Esophagus muscularis mucosa (tissue), 4 donors: ENCODE measurements around the gene DCHS2.

Experiments
- CTCF ChIP-seq, 3 experiments: fragments of 200-600 bp in 2 of 3; fragments of 450-650 bp in 1 of 3; sonication (generic) in 2 of 3; IDR thresholded peaks; one replicate each; pipeline ENCODE4 v1.5.1; 2017 to 2019; ENCODE audit warnings: antibody characterized with exemption in 3 of 3, mild to moderate bottlenecking in 2 of 3, moderate library complexity in 1 of 3
- EP300 ChIP-seq: sonication (generic); formaldehyde crosslinking; IDR thresholded peaks from one replicate; pipeline ENCODE4 v1.6.1; 2017; ENCODE audit warnings: antibody characterized with exemption
- POLR2A ChIP-seq: fragments of 450-650 bp; IDR thresholded peaks from one replicate; pipeline ENCODE4 v1.6.1; 2017; ENCODE audit warnings: antibody characterized with exemption, moderate library complexity, mild to moderate bottlenecking, low read depth
- POLR2AphosphoS5 ChIP-seq, 2 donors: sonication (generic); formaldehyde crosslinking; IDR thresholded peaks; one replicate each; pipeline ENCODE4 v1.6.1; 2017; ENCODE audit warnings: antibody characterized with exemption in 2 of 2

- TF ChIP-seq CTCF (IDR thresholded peaks at IDR 0.05) = no peak
- no peak for TF ChIP-seq POLR2A
- TF ChIP-seq POLR2AphosphoS5 (IDR thresholded peaks at IDR 0.05) = no peak
- TF ChIP-seq EP300 = no peak
These were observed 15.8 kb downstream of the DCHS2 start for GRCh38 chr4:154475820-154476219.
